Activated effector memory CD4-positive, alpha-beta T cell treated with Interleukin-2 at 50 U/mL for 16 hours (primary cell): Measurements from ENCODE around the gene KIF2C.
A peak's percentile ranks its signal among the peaks of the same experiment; 100 is the strongest.
"Not testable (repeated sequence)": the region's sequence is repeated elsewhere in the genome, so short reads cannot be mapped to it uniquely, and the experiment has no call there.

ENCODE experiments used
- DNase-seq: peaks from one replicate; pipeline ENCODE4 v3.0.0-alpha.2; 2020

The KIF2C gene

GRCh38 chr1:44799770-44800584, 60.3 kb downstream of the KIF2C start, which contains the start of gene PLK3:
PLK3 (plus strand) TSS chr1:44800377; CDS start chr1:44800464, 87 bp downstream.
- peak; percentile 98 for DNase-seq

- no peak for DNase-seq
Measured at GRCh38 chr1:44801491-44802305, 62.1 kb downstream of the KIF2C start.

DNA sequence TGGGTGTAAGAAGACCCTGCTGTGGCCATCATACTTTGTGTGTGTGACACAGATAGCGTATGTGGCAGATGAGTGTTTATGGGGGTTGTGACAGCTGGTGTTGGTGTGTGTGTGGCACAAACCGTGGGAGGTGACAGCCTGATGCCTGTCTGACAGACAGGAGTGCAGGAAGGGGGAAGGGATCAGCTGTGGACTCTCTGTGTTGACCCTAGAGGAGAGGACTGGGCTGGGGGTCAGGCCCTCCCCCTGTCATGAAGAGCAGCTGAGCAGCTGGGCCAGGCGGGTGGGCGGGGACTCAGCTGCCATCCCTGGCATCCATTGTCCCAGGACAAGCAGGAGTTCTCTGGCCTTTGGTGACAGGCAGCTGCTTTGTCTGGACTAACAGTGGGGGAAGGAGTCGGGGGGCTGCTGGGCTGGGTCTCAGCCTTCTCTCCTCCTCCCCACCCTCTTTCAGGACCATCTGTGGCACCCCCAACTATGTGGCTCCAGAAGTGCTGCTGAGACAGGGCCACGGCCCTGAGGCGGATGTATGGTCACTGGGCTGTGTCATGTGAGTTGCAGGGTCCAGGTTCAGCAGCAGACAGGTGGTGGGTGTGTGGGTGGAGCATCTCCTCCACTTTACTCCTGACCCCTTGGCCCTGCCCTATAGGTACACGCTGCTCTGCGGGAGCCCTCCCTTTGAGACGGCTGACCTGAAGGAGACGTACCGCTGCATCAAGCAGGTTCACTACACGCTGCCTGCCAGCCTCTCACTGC, 62.8 kb downstream of the KIF2C start:
- no peak for DNase-seq

GRCh38 chr1:44803062-44803311, 63.4 kb downstream of the KIF2C start:
- DNase-seq, result no peak

GRCh38 chr1:44803312-44804095, 63.9 kb downstream of the KIF2C start:
- no peak for DNase-seq

- DNase-seq, result no peak
Measured at GRCh38 chr1:44805311-44806024, 65.8 kb downstream of the KIF2C start.

- DNase-seq, result no peak
Measured at GRCh38 chr1:44806025-44806703, 66.5 kb downstream of the KIF2C start.

- no peak for DNase-seq
Measured at GRCh38 chr1:44806704-44807363, 67.2 kb downstream of the KIF2C start, which contains the start of gene DYNLT4. DYNLT4 (minus strand) TSS chr1:44807351; CDS start chr1:44806668, 683 bp downstream.

DNA sequence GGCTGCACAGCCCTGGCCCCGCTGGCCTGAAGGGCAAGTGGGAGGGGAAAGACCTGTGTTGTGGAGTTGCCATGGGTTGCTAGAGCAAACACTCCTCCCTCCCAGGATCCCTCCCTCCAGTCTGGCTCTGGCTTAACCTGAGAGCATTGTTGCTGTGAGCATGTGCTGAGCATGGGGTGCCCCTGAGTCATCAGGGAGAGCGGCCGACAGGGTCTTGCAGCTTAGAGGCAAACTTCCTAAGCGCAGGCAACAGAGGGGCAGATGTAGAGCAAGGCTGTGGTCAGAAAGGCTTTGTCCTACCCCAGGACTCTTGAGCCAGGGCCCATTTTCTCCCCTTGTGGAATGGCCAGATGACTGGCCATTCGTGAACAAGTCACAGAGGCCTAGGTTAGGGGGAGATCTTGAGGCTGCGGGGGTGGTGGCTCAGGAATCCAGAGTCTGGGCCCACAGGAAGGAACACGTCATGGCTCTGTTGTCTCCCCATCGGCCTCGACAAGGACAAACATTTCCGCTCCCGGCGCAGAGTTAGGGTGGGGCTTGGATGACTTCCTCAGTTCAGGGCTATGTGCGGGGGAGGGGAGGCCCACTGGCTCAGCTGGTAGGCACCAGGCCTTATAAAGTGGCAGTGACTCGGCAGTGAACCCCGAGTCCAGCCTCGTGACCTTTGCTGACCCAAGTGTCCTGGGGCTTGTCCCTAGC, 67.9 kb downstream of the KIF2C start:
- DNase-seq, result peak; percentile 89

- DNase-seq, result peak; percentile 22
Measured at GRCh38 chr1:44808063-44808937, 68.7 kb downstream of the KIF2C start, which contains the start of gene BTBD19. BTBD19 (plus strand) TSS chr1:44808523; CDS start chr1:44808821, 298 bp downstream.

DNA sequence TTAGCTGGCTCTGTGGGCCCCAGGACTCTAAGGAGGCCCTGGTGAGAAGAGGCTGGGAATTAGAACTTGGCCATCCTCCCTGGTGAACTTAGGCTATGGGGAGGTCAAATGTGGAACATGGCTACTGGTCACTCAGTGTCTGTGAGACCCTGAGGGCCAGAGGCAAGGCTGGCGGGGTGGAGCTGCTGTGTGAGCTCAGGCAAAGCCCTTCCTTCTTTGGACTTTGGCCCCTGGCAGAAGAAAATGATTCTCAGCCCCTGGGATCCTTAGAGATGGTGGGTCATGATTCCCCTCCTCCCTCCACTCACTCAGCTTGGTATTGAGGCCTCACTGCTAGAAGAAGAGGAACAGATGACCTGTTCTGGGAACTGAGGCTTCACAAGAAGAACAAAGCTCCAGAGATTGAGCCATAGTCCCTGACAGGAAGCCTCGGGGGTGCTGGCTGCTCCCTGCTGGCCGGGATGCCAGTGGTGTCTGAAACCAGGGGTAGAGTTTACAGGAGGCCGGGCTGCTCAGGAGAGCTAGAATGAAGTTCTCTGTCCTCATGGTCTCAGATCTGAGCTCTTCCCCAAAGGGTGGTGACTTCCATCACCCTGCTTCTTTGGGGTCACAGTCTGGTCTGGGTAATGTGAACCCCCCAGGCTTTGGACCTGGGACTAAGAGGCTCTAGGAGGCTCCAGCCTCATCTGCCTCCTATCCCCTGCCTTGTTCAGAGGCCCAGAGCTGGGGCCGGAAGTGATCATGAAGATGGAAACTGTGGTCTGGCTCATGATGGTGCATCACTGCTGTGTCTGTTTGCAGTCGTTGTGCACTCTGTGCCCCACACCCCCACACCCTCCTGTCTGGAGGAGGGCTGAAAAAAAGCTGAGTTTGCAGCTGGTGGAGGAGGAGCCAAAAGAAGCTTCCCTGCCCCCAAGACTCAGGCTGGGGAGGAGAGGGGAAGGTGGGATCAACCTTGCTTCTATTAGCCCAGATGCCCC, 69.6 kb downstream of the KIF2C start:
- peak; percentile 81 for DNase-seq

DNA sequence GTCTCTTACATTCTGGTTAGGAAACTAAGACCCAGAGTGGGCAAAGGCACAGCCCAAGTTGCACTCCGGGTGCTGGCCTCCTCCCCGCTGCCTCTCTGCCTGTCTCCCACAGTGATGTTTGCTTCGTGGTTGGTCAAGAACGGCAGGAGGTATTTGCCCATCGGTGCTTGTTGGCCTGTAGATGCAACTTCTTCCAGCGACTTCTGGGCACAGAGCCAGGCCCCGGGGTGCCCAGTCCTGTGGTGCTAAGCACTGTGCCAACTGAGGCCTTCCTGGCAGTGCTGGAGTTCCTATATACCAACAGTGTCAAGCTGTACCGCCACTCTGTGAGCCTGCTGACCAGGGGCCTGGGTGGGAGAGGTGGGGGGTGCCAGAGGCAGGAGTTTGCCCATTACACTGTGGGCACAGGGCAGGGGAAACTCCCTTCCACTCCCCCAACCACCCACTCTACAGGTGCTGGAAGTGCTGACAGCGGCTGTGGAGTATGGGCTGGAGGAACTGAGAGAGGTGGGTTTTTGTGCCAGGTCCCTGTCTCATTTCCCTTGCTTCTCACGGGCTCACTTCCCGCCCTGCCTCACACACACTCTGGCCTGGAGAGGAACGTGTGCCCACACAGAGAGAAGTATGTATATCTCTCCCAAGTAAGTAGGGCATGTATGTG, 70.6 kb downstream of the KIF2C start:
- no peak for DNase-seq

- not testable (repeated sequence) for DNase-seq
Measured at GRCh38 chr1:44810762-44811105, 71.1 kb downstream of the KIF2C start.

GRCh38 chr1:44811234-44811633, 71.6 kb downstream of the KIF2C start:
- no peak for DNase-seq

- DNase-seq, result no peak
Measured at GRCh38 chr1:44812822-44813543, 73.3 kb downstream of the KIF2C start.

DNA sequence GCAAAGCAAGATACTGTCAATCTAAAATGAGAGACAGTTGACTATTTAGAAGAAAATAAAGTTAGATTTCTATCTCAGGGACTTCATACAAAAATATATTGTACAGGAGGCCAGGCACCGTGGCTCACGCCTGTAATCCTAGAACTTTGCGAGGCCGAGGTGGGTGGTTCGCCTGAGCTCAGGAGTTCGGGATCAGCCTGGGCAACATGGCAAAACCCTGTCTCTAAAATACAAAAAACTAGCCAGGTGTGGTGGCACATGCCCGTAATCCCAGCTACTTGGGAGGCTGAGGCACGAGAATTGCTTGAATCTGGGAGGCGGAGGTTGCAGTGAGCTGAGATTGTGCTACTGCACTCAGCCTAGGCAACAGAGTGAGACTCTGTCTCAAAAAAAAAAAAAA, 76.3 kb downstream of the KIF2C start:
- not testable (repeated sequence) for DNase-seq
